ENCODE data around the gene MAD2L1BP. TPM values are rescaled to one million over a fixed set of nuclear protein-coding genes. Genes with fewer than 3 reads are reported as not detected.
A peak's percentile ranks its signal among the peaks of the same experiment; 100 is the strongest.

The MAD2L1BP gene
- total RNA-seq, 2 experiments from 2014 or later: 41.8 to 44.3 TPM

DNA sequence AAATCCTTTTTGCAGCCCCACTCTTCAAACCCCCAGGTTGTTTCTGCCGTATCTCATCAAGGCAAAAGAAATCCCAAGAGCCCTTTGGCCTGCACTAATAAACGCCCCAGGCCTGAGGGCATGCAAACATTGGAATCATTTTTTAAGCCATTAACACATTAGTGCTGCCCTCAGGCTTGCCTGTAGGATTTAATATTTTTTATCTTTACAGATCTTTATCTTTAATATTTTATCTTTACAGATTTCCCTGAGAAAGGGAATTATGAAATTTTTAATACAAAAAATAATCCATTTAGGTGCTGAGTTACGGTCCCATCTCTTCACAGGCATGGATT, 21.3 kb upstream of the MAD2L1BP start:
- Mint-ChIP-seq H3K27ac (no peak overlapping the region), H3K27me3 (no peaks in the 10 kb centered on the region), H3K4me3 (no peak overlapping the region), H3K36me3 (ENCODE audit: low read depth) (peaks cover 48% of the 10 kb centered on the region), H3K4me1 (no peaks in the 10 kb centered on the region), H3K9me3 (no peaks in the 10 kb centered on the region)
- no peak for DNase-seq
- CTCF ChIA-PET: interaction anchor here (0.9 to 2.0 kb wide), 5 partner anchors 11 to 74 kb away, joined by 3 to 4 read pairs (median 3); no protein-coding TSS in a partner anchor
- POLR2A ChIA-PET: no interaction called here

DNA sequence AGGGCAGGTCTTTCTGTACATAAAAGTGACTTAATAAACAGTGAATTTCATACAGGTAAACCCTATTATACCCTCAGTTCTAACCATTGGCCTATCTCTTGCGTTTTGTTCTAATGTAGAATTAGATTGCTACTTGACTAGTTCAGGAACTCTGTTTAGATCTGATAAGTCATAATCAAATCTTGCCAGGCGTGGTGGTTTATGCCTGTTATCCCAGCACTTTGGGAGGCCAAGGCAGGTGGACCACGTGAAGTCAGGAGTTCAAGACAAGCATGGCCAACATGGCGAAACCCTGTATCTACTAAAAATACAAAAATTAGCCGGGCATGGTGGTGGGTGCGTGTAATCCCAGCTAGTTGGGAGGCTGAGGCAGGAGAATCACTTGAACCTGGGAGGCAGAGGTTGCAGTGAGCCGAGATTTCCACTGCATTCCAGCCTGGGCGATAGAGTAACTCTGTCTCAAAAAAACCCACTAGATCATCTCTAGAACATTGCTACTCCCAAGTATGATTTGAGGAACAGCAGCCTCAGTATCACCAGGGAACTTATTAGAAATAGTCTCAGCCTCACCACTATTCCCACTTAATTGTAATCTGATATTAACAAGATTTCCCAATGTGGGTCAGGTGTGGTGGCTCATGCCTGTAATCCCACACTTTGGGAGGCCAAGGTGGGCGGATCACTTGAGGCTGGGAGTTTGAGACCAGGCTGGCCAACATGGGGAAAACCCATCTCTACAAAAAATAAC, 18.7 kb upstream of the MAD2L1BP start:
- Mint-ChIP-seq H3K4me3 (no peak overlapping the region), H3K27me3 (no peaks in the 10 kb centered on the region), H3K27ac (no peak overlapping the region), H3K4me1 (no peaks in the 10 kb centered on the region), H3K9me3 (no peaks in the 10 kb centered on the region), H3K36me3 (ENCODE audit: low read depth) (peaks cover 50% of the 10 kb centered on the region)
- DNase-seq: no peak
- POLR2A ChIA-PET: interaction anchor here (0.6 kb wide), 1 partner anchor 11 kb away, joined by 3 read pairs; no protein-coding TSS in a partner anchor
- CTCF ChIA-PET: interaction anchor here (0.5 to 1.5 kb wide), 4 partner anchors 9 to 299 kb away, joined by 3 to 4 read pairs (median 4); no protein-coding TSS in a partner anchor

DNA sequence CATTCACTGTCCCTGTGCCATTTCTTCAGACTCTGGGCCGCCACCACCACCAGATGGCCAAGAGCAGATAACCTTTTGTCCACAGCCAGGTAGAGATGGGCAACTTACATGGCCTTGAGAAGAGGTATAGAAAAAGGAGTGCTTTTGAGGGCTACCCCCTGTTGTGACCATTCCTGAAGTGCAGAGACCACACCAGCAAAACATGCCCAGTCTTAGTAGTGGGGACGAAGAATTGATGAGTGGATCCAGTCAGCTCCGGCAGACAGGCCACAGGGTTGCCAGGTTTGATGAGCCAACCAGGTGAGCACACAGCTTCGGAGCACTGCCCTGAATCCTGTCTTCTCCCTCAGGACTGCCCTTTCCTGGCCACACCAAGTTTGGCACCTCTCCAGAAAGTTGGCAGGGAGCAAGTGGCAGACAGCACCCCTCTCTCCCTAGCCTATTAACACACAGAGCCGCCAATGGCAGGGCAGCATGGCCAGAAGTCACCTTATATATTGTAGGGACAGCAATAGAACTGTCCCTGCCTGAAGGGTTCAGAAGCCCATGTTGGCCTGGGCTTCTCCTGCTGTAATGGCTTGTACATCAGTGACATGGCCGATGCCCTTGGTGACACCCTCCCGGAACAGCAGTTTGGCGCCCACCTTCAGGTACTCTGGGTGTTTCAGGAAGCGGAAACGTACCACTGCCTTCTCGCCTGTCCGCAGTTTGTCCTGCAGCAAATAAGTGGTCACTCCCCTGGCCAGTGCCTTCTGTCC, 14.4 kb upstream of the MAD2L1BP start:
- Mint-ChIP-seq H3K4me3 (no peak overlapping the region), H3K27me3 (no peaks in the 10 kb centered on the region), H3K4me1 (peaks cover 4% of the 10 kb centered on the region), H3K27ac (no peak overlapping the region), H3K9me3 (no peaks in the 10 kb centered on the region), H3K36me3 (ENCODE audit: low read depth) (peaks cover 58% of the 10 kb centered on the region)
- CTCF ChIA-PET: no interaction called here
- POLR2A ChIA-PET: no interaction called here
- no peak for DNase-seq

DNA sequence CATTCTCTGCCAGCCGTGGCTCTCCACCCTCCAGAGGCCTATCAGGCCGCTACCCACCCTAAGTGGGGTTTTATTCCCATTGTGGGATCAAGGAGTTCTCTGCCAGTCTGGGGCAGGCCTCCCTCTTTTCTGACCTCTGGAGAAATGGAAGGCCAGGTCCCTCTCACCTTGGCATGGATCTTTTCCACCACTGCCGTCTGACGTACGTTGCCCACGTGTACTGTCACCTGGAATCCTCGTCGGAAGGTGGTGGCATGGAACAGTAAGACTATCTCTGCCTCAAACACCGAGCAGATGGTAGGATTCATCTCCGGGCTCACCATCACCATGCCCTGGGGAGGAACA, 13.8 kb upstream of the MAD2L1BP start:
- Mint-ChIP-seq H3K9me3 (no peaks in the 10 kb centered on the region), H3K27me3 (no peaks in the 10 kb centered on the region), H3K36me3 (ENCODE audit: low read depth) (peaks cover 58% of the 10 kb centered on the region), H3K27ac (peak overlapping the region; percentile 50), H3K4me3 (no peak overlapping the region), H3K4me1 (peaks cover 9% of the 10 kb centered on the region)
- no peak for DNase-seq
- CTCF ChIA-PET: no interaction called here
- POLR2A ChIA-PET: no interaction called here

DNA sequence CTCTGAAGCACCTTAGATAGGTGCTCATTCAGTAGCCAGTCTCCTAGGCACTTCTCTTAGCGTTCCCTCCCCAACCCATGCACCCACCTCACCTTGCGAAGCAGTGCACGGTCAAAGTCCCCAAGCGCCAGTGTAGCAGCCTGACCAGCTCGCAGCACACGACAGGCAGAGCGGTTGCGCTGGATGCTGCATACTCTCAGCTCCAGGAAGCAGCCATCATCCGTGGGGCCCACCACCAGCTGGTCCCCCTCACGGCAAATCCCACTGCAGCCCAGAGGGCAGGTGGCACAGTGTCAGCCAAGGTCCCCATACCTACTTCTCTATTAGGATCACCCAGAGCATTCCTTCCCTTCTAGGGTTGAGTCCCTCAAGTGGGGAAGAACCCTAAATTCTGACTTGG, 13.1 kb upstream of the MAD2L1BP start:
- Mint-ChIP-seq H3K4me1 (peaks cover 17% of the 10 kb centered on the region), H3K9me3 (no peaks in the 10 kb centered on the region), H3K27ac (peak overlapping the region; percentile 50), H3K4me3 (no peak overlapping the region), H3K27me3 (no peaks in the 10 kb centered on the region), H3K36me3 (ENCODE audit: low read depth) (peaks cover 59% of the 10 kb centered on the region)
- CTCF ChIA-PET: no interaction called here
- no peak for DNase-seq
- POLR2A ChIA-PET: no interaction called here

DNA sequence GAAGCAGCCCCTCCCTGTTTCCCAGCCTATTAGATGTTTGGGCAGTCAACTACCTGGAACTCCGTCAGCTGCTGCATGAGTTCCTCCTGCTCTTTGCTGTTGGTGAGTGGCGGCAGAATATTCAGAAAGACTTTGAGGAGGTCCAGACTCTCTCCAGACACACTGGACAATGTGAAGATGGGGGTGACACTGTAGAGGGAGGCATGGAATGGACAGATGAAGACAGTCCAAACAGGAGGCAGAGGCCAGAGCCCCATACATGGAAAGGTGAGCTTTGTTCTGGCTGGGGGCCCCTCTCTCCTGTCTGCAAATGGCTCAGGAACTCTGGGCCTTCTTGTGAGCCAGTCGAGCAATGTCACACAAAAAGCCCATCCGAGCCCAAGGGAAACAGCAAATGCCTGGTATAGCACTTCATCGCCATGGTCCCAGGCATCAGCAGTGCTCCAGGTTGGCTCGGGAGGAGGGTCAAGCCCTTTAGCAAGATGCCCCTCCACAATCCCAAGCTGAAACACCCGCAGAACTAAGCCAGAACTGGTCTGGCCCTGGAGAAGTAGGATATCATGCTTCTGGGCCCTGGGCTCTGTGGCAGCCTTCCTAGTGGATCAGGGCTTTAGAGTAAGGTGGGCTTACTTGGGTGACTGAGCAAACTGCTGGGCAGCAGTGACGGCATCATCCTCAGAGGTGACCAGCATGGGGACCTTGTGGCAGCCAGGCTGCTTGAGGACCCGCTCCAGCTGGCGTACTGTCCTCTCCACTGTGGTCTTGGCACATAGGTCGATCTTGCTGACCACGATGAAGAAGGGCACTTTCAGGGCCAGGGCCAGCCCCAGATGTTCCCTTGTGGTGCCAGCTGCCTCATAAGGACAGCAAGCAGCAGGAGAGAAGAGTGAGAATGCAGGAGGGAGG, 11.5 kb upstream of the MAD2L1BP start:
- POLR2A ChIA-PET: no interaction called here
- H3K4me1 Mint-ChIP-seq: peaks cover 27% of the 10 kb centered on the region
- H3K27ac Mint-ChIP-seq: no peak overlapping the region
- no peak overlapping the region for H3K4me3 Mint-ChIP-seq
- CTCF ChIA-PET: interaction anchor here (1.3 kb wide), 1 partner anchor 10 kb away, joined by 4 read pairs; no protein-coding TSS in a partner anchor
- no peaks in the 10 kb centered on the region for H3K27me3 Mint-ChIP-seq
- no peaks in the 10 kb centered on the region for H3K9me3 Mint-ChIP-seq
- DNase-seq: no peak
- H3K36me3 Mint-ChIP-seq (ENCODE audit: low read depth): peaks cover 61% of the 10 kb centered on the region

DNA sequence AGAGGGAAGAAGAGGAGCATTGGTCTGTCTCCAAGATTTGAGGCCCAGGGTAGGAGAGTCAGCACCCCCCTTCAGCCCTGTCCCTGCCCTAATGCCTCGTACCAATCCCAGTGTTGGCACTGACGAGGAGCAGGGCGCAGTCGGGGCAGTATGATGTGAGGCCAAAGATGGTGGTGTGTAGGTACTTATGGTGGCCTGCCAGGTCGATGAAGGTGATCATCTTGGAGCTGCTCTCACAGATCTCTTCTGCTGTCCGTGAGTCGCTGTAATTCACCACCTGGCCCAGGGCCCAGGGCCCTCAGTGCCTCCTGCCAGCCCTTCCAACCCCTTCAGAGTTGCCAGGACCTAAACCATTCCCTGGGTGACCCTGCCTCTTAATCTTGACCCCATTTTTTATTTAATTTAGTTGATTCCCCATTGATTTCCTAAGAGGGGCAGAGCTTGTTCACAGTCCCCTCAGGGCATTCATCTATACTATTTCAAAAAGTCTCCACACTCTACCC, 10.8 kb upstream of the MAD2L1BP start:
- POLR2A ChIA-PET: no interaction called here
- Mint-ChIP-seq H3K9me3 (no peaks in the 10 kb centered on the region), H3K27me3 (no peaks in the 10 kb centered on the region), H3K4me3 (no peak overlapping the region), H3K36me3 (ENCODE audit: low read depth) (peaks cover 61% of the 10 kb centered on the region), H3K4me1 (peaks cover 28% of the 10 kb centered on the region), H3K27ac (no peak overlapping the region)
- CTCF ChIA-PET: interaction anchor here (1.3 kb wide), 1 partner anchor 11 kb away, joined by 4 read pairs; no protein-coding TSS in a partner anchor
- DNase-seq: no peak

DNA sequence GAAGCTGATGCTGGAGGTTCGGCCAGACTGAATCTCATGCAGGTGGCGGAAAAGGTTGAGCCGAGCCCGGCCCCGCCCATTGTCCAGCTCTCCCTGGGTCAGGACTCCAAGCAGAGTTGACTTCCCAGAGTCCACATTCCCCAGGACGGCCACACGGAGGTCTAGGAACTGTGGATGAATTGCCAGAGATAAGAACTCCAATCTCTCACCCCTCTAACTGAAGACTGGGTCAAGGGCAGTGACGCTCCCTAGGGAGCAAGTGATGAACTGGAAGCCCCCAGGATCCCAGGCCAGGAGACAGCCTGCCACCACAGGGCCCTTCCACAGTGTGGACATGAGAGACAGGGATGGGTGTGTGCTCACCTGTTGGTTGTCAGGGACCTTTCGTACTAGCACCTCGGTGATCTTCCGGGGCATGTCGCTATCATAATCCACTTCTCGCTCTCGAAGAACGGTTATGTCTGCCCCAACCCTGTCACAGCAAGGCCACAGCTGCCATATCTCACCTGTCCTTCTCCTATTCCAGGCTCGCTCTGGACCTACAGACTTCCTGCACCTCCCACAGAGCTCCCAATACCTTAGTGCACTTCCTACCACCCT, 10.1 kb upstream of the MAD2L1BP start:
- Mint-ChIP-seq H3K27me3 (no peaks in the 10 kb centered on the region), H3K9me3 (no peaks in the 10 kb centered on the region), H3K36me3 (ENCODE audit: low read depth) (peaks cover 63% of the 10 kb centered on the region), H3K27ac (peak overlapping the region; percentile 14), H3K4me1 (peaks cover 34% of the 10 kb centered on the region), H3K4me3 (no peak overlapping the region)
- no peak for DNase-seq
- ChIA-PET POLR2A (no interaction called here), CTCF (interaction anchor here (1.3 kb wide), 1 partner anchor 11 kb away, joined by 4 read pairs; no protein-coding TSS in a partner anchor)

DNA sequence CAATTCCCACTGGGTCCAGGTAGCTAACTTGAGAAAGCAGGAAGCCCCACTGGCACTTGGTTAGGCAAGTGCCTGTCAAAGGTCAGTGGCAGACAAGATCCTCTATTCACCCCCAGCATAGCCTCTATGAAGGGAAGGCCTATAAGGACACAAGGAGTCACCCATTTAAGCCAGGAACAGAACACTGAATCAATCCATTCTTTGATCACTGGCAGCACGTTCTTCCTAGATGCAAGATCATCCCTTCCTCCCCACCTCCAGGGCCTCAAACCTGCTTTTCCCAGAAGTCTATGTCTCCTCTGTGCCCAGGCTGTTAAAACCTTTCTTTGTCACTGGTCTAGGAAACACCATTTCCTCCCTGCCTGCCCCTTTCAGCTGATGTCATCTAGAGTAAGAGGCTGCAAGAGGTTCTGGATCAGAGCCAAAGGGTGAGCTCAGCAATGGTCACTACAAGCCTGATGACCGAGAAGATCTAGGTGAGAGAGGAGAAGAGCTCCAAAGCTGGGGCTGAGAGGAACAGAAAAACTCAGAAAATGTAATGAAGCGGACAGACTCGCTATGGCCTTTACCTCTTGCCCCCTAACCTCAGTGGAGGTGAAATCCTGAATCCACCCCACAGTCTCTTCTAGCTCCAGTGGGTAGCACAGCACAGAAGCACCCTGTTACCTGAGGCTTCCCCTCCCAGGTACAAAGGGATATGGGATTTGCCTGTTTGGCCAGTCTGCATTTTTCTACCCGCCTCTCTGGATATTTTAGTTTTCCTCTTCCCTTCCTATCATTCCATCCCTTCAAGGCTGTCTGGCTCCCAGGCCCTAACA, 8.4 kb upstream of the MAD2L1BP start:
- POLR2A ChIA-PET: interaction anchor here (0.5 to 0.6 kb wide), 2 partner anchors 56 to 568 kb away, joined by 3 read pairs; partner anchors contain the start of genes KLC4 and MRPL2
- CTCF ChIA-PET: interaction anchor here (0.6 kb wide), 1 partner anchor 660 kb away, joined by 3 read pairs; no protein-coding TSS in a partner anchor
- peaks cover 36% of the 10 kb centered on the region for H3K4me1 Mint-ChIP-seq
- H3K27ac Mint-ChIP-seq: peak overlapping the region; percentile 81
- H3K4me3 Mint-ChIP-seq: peak overlapping the region; percentile 99
- no peaks in the 10 kb centered on the region for H3K27me3 Mint-ChIP-seq
- H3K9me3 Mint-ChIP-seq: no peaks in the 10 kb centered on the region
- DNase-seq: no peak
- peaks cover 52% of the 10 kb centered on the region for H3K36me3 Mint-ChIP-seq (ENCODE audit: low read depth)

DNA sequence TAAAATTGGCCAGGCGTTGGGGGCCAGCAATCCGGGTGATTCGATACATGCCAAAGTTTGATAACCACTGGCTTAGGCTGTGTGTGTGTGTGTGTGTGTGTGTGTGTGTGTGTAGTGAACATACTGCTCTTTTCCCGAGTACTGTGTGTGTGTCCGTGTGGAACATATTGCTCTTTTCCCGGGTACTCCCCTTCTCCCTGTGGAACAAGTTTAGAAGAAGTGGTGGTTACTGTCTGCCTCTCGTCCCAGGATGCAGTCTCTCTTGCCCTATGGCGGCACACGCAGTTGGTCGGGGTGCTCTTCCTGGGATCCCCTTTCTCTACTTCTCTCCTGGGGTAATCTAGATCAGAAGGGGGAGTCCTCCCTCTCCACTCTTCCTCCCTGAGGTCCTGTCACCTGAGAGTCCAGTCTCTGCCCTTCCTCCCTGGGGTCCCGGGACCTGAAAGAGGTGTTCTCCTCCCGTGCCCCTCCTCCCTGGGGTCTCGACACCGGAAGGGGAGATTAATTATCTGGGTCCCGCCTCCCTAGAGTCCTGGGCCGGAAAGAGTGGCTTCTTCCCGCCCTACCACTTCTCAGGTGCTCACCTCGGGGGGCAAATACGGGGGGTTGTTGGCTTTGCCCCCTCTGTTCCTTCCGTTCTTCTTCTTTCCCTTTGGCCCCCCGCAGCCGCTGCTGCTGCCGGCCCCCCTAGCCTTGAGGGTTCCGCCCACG, 7.1 kb upstream of the MAD2L1BP start:
- peaks cover 36% of the 10 kb centered on the region for H3K4me1 Mint-ChIP-seq
- H3K36me3 Mint-ChIP-seq (ENCODE audit: low read depth): peaks cover 40% of the 10 kb centered on the region
- peak; percentile 69 for DNase-seq
- ChIA-PET CTCF (interaction anchor here (0.9 to 1.4 kb wide), 4 partner anchors 12 to 446 kb away, joined by 3 to 7 read pairs (median 3); no protein-coding TSS in a partner anchor), POLR2A (interaction anchor here (0.6 to 1.3 kb wide), 5 partner anchors 8 to 597 kb away, joined by 3 to 6 read pairs (median 3); partner anchors contain the start of genes POLH and XPO5)
- peak overlapping the region; percentile 100 for H3K27ac Mint-ChIP-seq
- peak overlapping the region; percentile 99 for H3K4me3 Mint-ChIP-seq
- H3K27me3 Mint-ChIP-seq: no peaks in the 10 kb centered on the region
- no peaks in the 10 kb centered on the region for H3K9me3 Mint-ChIP-seq

DNA sequence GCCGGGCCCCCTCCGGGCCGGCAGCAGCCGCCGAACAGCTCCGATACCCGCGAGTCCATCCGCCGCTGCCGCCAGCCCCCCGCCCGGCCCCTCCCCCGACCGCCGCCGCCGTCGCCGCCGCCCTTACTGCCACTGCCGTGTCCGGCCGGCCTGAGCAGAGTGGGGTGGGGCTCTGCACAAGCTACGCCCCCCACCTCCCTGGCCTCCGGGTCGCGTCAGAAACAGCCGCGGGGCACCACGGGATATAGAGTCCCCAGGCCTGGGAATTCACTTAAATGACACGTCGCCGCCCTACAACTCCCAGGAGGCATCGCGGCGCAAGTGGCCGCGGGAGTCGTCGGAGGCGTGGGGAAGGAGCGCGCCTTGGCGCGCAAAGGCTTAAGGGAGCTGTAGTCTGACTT, 6.5 kb upstream of the MAD2L1BP start, which contains the start of gene GTPBP2:
GTPBP2 (minus strand) TSS at position 161 of the 401 bp plus-strand sequence; CDS start at position 59, 102 bp downstream.
- H3K27me3 Mint-ChIP-seq: no peaks in the 10 kb centered on the region
- H3K4me3 Mint-ChIP-seq: peak within 1 kb of the TSS; percentile 99
- peaks cover 40% of the 10 kb centered on the region for H3K4me1 Mint-ChIP-seq
- POLR2A ChIA-PET: interaction anchor here (0.6 to 1.5 kb wide), 5 partner anchors 9 to 598 kb away, joined by 3 to 6 read pairs (median 4); partner anchors contain the start of genes POLH and XPO5
- H3K27ac Mint-ChIP-seq: peak within 1 kb of the TSS; percentile 100
- H3K36me3 Mint-ChIP-seq (ENCODE audit: low read depth): peaks cover 40% of the 10 kb centered on the region
- H3K9me3 Mint-ChIP-seq: no peaks in the 10 kb centered on the region
- DNase-seq: peak; percentile 98
- CTCF ChIA-PET: interaction anchor here (0.6 to 1.4 kb wide), 10 partner anchors 10 to 446 kb away, joined by 3 to 7 read pairs (median 3); partner anchors contain the start of gene RSPH9
